H1 (cell line): ENCODE data around the gene PLEKHN1. TPM values are rescaled to one million over a fixed set of nuclear protein-coding genes. Genes with fewer than 3 reads are reported as not detected.

Source experiments
- CTCF ChIA-PET: fragments of 300-600 bp; sonication (Branson Sonifier 250); formaldehyde crosslinking; loops from one replicate; lab custom pipeline; 2021; ENCODE audit not compliant: partially characterized antibody; lab: Charles Lee
- POLR2A ChIA-PET: fragments of 300-600 bp; sonication (Branson Sonifier 250); formaldehyde crosslinking; loops from one replicate; lab custom pipeline; 2021; ENCODE audit warnings: inconsistent platforms; ENCODE audit not compliant: partially characterized antibody; lab: Charles Lee
- DNase-seq, 2 experiments: peaks; one replicate each; pipeline versions ENCODE4 v3.0.0 to v3.0.0-alpha.2; 2010 to 2022; ENCODE audit warnings: low spot score in 2 of 2, low read depth in 1 of 2, mixed read lengths in 1 of 2
- FAIRE-seq: peaks from 2 replicates; lab custom pipeline; 2011; peaks lifted over from hg19 to GRCh38; lab: Jason Lieb, UNC
- H2AFZ ChIP-seq: 2 replicates; pipeline ENCODE4 v1.8.1; 2012; ENCODE audit warnings: low read length, inconsistent platforms
- H2AK5ac ChIP-seq: 2 replicates; pipeline ENCODE4 v1.6.1; 2013; ENCODE audit warnings: low read depth, low read length
- H2BK120ac ChIP-seq: replicated peaks from 2 replicates; pipeline ENCODE3; 2013; ENCODE audit warnings: low read depth, low read length, inconsistent platforms
- H2BK12ac ChIP-seq: 2 replicates; pipeline ENCODE4 v1.6.1; 2013; ENCODE audit warnings: low read depth, low read length
- H2BK15ac ChIP-seq: 2 replicates; pipeline ENCODE4 v1.6.1; 2013; ENCODE audit warnings: low read length
- H2BK20ac ChIP-seq: 2 replicates; pipeline ENCODE4 v1.6.1; 2013; ENCODE audit warnings: low read length
- H2BK5ac ChIP-seq: 2 replicates; pipeline ENCODE4 v1.6.1; 2013; ENCODE audit warnings: low read depth, low read length
- H3K14ac ChIP-seq: 2 replicates; pipeline ENCODE4 v1.6.1; 2013; ENCODE audit warnings: inconsistent platforms; ENCODE audit not compliant: insufficient read length
- H3K18ac ChIP-seq: 2 replicates; pipeline ENCODE4 v1.6.1; 2013; ENCODE audit warnings: low read length; ENCODE audit errors: extremely low read depth
- H3K23ac ChIP-seq: 2 replicates; pipeline ENCODE4 v1.6.1; 2013; ENCODE audit warnings: inconsistent platforms; ENCODE audit not compliant: insufficient read length
- H3K23me2 ChIP-seq: 2 replicates; pipeline ENCODE4 v1.6.1; 2013; ENCODE audit warnings: low read depth, low read length
- H3K27ac ChIP-seq: 2 replicates; pipeline ENCODE4 v1.6.1; 2011; ENCODE audit warnings: low read depth, low read length, inconsistent platforms
- H3K27me3 ChIP-seq, 4 experiments: replicated peaks in 1 of 4; 1 replicate in 1 of 4; 2 replicates in 3 of 4; pipeline versions ENCODE4 v1.6.1 to v1.8.1; 2011 to 2013; ENCODE audit warnings: low read length in 3 of 4, mild to moderate bottlenecking in 3 of 4, inconsistent platforms in 2 of 4, mixed read lengths in 2 of 4, moderate library complexity in 1 of 4; ENCODE audit not compliant: control insufficient read depth in 3 of 4, insufficient read depth in 3 of 4; ENCODE audit errors: extremely low read depth in 1 of 4
- H3K36me3 ChIP-seq, 4 experiments: 2 replicates each; pipeline versions ENCODE4 v1.6.1 to v1.8.1; 2011 to 2013; ENCODE audit warnings: mild to moderate bottlenecking in 4 of 4, low read length in 3 of 4, moderate library complexity in 2 of 4, control low read depth in 1 of 4, inconsistent platforms in 1 of 4; ENCODE audit not compliant: insufficient read depth in 4 of 4, control insufficient read depth in 2 of 4
- H3K4ac ChIP-seq: replicated peaks from 2 replicates; pipeline ENCODE3; 2013; ENCODE audit warnings: low read length, low read depth, mixed read lengths, inconsistent platforms; ENCODE audit not compliant: insufficient read length
- H3K4me1 ChIP-seq, 4 experiments: replicated peaks in 1 of 4; 1 replicate in 1 of 4; 2 replicates in 3 of 4; pipeline versions ENCODE4 v1.6.1 to v1.8.1; 2011 to 2013; ENCODE audit warnings: low read length in 3 of 4, inconsistent platforms in 2 of 4, mixed read lengths in 1 of 4; ENCODE audit not compliant: insufficient read depth in 4 of 4, control insufficient read depth in 3 of 4
- H3K4me2 ChIP-seq, 2 experiments: 2 replicates each; pipeline versions ENCODE4 v1.6.1 to v1.8.1; 2011 to 2013; ENCODE audit warnings: low read depth in 2 of 2, low read length in 2 of 2, control low read depth in 1 of 2, inconsistent platforms in 1 of 2, mild to moderate bottlenecking in 1 of 2; ENCODE audit not compliant: insufficient read depth in 1 of 2
- H3K4me3 ChIP-seq, 4 experiments: fragments of 200-600, 300-600 bp in 1 of 4; sonication (generic), shearing (Covaris generic), sonication (Bioruptor Twin) in 1 of 4; 2 replicates each; pipeline versions ENCODE4 v1.5.1 to v1.8.1; 2011 to 2016; ENCODE audit warnings: low read length in 4 of 4, low read depth in 3 of 4, control low read depth in 2 of 4, inconsistent platforms in 2 of 4, mild to moderate bottlenecking in 2 of 4, mixed read lengths in 1 of 4, moderate library complexity in 1 of 4; ENCODE audit not compliant: insufficient read depth in 2 of 4; ENCODE audit errors: extremely low read depth in 1 of 4
- H3K56ac ChIP-seq: replicated peaks from 2 replicates; pipeline ENCODE3; 2013; ENCODE audit warnings: low read depth, mild to moderate bottlenecking, mixed read lengths, low read length, inconsistent platforms; ENCODE audit not compliant: insufficient read length
- H3K79me1 ChIP-seq: 2 replicates; pipeline ENCODE4 v1.6.1; 2013; ENCODE audit warnings: low read depth, low read length, control low read depth
- H3K79me2 ChIP-seq, 2 experiments: 2 replicates each; pipeline versions ENCODE4 v1.6.1 to v1.8.1; 2012 to 2013; ENCODE audit warnings: low read length in 2 of 2, mild to moderate bottlenecking in 2 of 2, inconsistent platforms in 1 of 2; ENCODE audit not compliant: insufficient read depth in 2 of 2, control insufficient read depth in 1 of 2
- H3K9ac ChIP-seq, 4 experiments: replicated peaks in 1 of 4; 1 replicate in 1 of 4; 2 replicates in 3 of 4; pipeline versions ENCODE4 v1.6.1 to v1.8.1; 2011 to 2013; ENCODE audit warnings: low read depth in 3 of 4, low read length in 3 of 4, control low read depth in 2 of 4, mild to moderate bottlenecking in 2 of 4, moderate library complexity in 2 of 4, inconsistent platforms in 1 of 4; ENCODE audit errors: extremely low read depth in 1 of 4
- H3K9me3 ChIP-seq, 2 experiments: 2 replicates each; pipeline versions ENCODE4 v1.6.1 to v1.8.1; 2012 to 2013; ENCODE audit warnings: mild to moderate bottlenecking in 2 of 2, moderate library complexity in 2 of 2, control low read depth in 1 of 2, inconsistent platforms in 1 of 2, low read depth in 1 of 2, low read length in 1 of 2, mixed read lengths in 1 of 2; ENCODE audit not compliant: insufficient read depth in 2 of 2
- H4K20me1 ChIP-seq, 2 experiments: replicated peaks in 1 of 2; 2 replicates each; pipeline versions ENCODE3 to v1.8.1; 2011 to 2013; ENCODE audit warnings: inconsistent platforms in 2 of 2, low read length in 2 of 2, mild to moderate bottlenecking in 1 of 2; ENCODE audit not compliant: insufficient read depth in 2 of 2, control insufficient read depth in 1 of 2
- H4K5ac ChIP-seq: 2 replicates; pipeline ENCODE4 v1.6.1; 2013; ENCODE audit warnings: low read length, low read depth, mixed read lengths, inconsistent platforms; ENCODE audit not compliant: insufficient read length
- H4K8ac ChIP-seq: 2 replicates; pipeline ENCODE4 v1.8.0; 2013; ENCODE audit warnings: mild to moderate bottlenecking, moderate library complexity, low read length, inconsistent platforms; ENCODE audit not compliant: insufficient read depth; ENCODE audit errors: extremely low read depth
- H4K91ac ChIP-seq: replicated peaks from 2 replicates; pipeline ENCODE3; 2013; ENCODE audit warnings: low read length, mixed read lengths, inconsistent platforms; ENCODE audit not compliant: insufficient read length
- ATF2 ChIP-seq: IDR thresholded peaks from 2 replicates; pipeline ENCODE4 v1.6.1; 2012; ENCODE audit warnings: low read length, inconsistent platforms
- CTCF ChIP-seq, 3 experiments: IDR thresholded peaks; 1 replicate in 2 of 3; 2 replicates in 1 of 3; pipeline versions ENCODE4 v1.5.1 to v1.6.1; 2011; ENCODE audit warnings: low read length in 3 of 3, mild to moderate bottlenecking in 3 of 3, inconsistent platforms in 2 of 3, low read depth in 1 of 3, moderate library complexity in 1 of 3; ENCODE audit not compliant: insufficient read depth in 1 of 3; ENCODE audit errors: control extremely low read depth in 1 of 3
- EGR1 ChIP-seq: IDR thresholded peaks from 2 replicates; pipeline ENCODE4 v1.6.1; 2011; ENCODE audit warnings: low read depth, low read length, borderline replicate concordance
- EZH2 ChIP-seq: fragments of 200-600 bp; sonication (generic); IDR thresholded peaks from 2 replicates; pipeline ENCODE4 v1.7.1; 2012; ENCODE audit warnings: low read depth, mild to moderate bottlenecking, moderate library complexity, low read length, inconsistent platforms; ENCODE audit not compliant: severe bottlenecking
- RBBP5 ChIP-seq: IDR thresholded peaks from 2 replicates; pipeline ENCODE4 v1.7.1; 2012; ENCODE audit warnings: low read depth, mild to moderate bottlenecking, inconsistent platforms, low read length, moderate library complexity, borderline replicate concordance
- WGBS, 2 experiments: shearing (Covaris generic) in 1 of 2; methylation state at CpG; one replicate each; pipeline versions ENCODE4 v1.1.6 to v1.1.7; 2013 to 2015; ENCODE audit warnings: low lambda C conversion rate in 2 of 2, mixed read lengths in 2 of 2, inconsistent platforms in 1 of 2, low coverage in 1 of 2, missing lambda C conversion rate in 1 of 2; ENCODE audit not compliant: insufficient replicate concordance in 2 of 2, insufficient coverage in 1 of 2, insufficient read length in 1 of 2; ENCODE audit errors: extremely low coverage in 1 of 2, missing lambda C conversion rate in 1 of 2; 5-methylcytosine and 5-hydroxymethylcytosine counted together
- polyA plus RNA-seq, 7 experiments: library from polyadenylated mRNA; depleted of rRNA in 3 of 7; stranded (reverse) in 5 of 7; unstranded in 2 of 7; fragments of >200 nt in 5 of 7; fragments of 200-250 nt in 2 of 7; gene quantifications; 1 replicate in 5 of 7; 2 replicates in 1 of 7; 4 replicates in 1 of 7; pipeline versions ENCODE4 v1.2.1 to v1.2.3, GENCODE V29; 2011 to 2013; ENCODE audit warnings: missing spikeins in 2 of 7, mixed read lengths in 2 of 7
- total RNA-seq: library from RNA; stranded (reverse); fragmentation: NEBNext Ultra II Directional; extraction: Animal tissue kit (Norgen Biotek cat#: 25700); gene quantifications from 2 replicates; pipeline ENCODE4 v1.2.1, GENCODE V29; 2021

The PLEKHN1 gene
- total and polyA plus RNA-seq, 2 of the 8 experiments (the other 6 are each of a cell fraction or from before 2014, with no cell fraction given): 0.39 to 1.5 TPM

DNA sequence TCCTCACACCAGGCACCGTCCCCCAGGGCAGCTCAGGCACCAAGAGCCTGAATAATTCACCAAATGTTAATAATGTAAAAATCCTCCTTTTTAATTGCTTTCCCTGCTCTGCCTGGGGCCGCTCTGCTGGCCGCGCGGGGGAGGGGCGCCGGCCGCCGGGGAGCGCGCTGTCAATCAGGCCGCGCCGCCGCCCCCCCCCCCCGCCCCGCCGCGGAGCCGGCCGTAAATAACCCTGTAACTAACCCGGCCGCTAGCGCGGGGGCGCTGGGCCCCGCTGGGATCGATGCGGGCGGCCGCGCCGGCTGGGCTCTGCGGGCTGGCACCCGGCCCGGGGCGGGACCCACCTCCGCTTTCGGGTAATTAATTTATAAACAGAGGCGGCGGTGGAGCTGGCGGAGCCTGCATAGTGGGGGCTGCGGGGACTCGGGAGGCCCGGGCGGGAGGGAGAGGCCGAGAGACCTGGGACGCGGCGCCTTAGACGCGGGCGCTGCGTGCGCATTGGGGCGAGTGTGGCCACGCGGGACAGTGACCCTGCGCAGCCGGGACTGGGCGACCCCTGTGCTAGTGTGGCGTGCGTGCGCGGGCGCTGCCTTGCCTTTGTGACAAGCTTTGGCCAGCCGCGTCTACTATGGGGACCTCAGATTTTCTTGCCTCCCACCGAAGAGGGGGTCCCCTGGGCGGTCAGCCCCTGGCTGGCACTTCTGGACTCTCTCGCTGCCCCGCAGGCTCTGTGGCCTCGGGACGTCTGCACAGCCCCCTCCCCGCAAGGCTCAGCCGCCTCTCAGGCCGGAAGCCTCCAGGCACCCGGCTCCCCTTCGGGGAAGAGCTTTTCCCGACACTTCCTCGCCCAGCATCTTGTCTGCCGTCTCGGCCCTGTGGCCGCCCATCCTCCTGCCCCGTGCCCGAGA is 25.9 kb upstream of the PLEKHN1 start:
- peaks cover 13 to 35% of the 10 kb centered on the region in 2 experiments for H4K20me1 ChIP-seq
- peaks cover 0 to 6% (median 3%) of the 10 kb centered on the region in 4 experiments; a peak in 2 of 8 replicates for H3K36me3 ChIP-seq
- ChIA-PET POLR2A (interaction anchor here (0.6 to 9.5 kb wide), 14 partner anchors 8 to 119 kb away, joined by 3 to 65 read pairs (median 4); partner anchors contain the start of genes NOC2L and SAMD11), CTCF (interaction anchor here (1.1 to 5.3 kb wide), 10 partner anchors 10 to 219 kb away, joined by 3 to 45 read pairs (median 9); partner anchors contain the start of gene NOC2L)
- no peak overlapping the region for H4K5ac ChIP-seq
- H3K4me2 ChIP-seq: peak overlapping the region; percentile 71 to 83
- peak overlapping the region; percentile 39; the same call in 1 of the 2 replicates for H2BK12ac ChIP-seq
- no peak overlapping the region for H3K27ac ChIP-seq
- peaks cover 7% of the 10 kb centered on the region; the same call in 1 of the 2 replicates for H3K23me2 ChIP-seq
- H4K91ac ChIP-seq: no peak overlapping the region
- peaks cover 70 to 80% (median 78%) of the 10 kb centered on the region in 4 experiments for H3K27me3 ChIP-seq
- H3K9ac ChIP-seq: no peak overlapping the region
- no peaks in the 10 kb centered on the region for H3K79me2 ChIP-seq
- no peak overlapping the region for H2AFZ ChIP-seq
- H3K9me3 ChIP-seq: no peaks in the 10 kb centered on the region
- DNase-seq (no peak), FAIRE-seq (no peak)
- H2BK15ac ChIP-seq: no peak overlapping the region
- H3K4me3 ChIP-seq: peak overlapping the region; percentile 9 to 59 (median 16); a peak in 6 of 8 replicates
- peaks cover 3 to 42% (median 26%) of the 10 kb centered on the region in 4 experiments for H3K4me1 ChIP-seq
- no peak overlapping the region for H3K23ac ChIP-seq
- H2AK5ac ChIP-seq: no peak overlapping the region
- no peak overlapping the region for H3K14ac ChIP-seq
- no peaks in the 10 kb centered on the region for H3K79me1 ChIP-seq
- no peak overlapping the region for H4K8ac ChIP-seq
- no peak overlapping the region for H2BK120ac ChIP-seq
- no peak overlapping the region for H3K4ac ChIP-seq
- H3K18ac ChIP-seq: no peak overlapping the region; the same call in 1 of the 2 replicates
- WGBS, 2 experiments: 4% methylated on average over 45 of the region's 86 CpGs; no CpG with 5 or more reads in 1 of the 2 experiments
- H3K56ac ChIP-seq: no peak overlapping the region
- no peak overlapping the region; the same call in 1 of the 2 replicates for H2BK5ac ChIP-seq
- H2BK20ac ChIP-seq: no peak overlapping the region
- TF ChIP-seq RBBP5 (0 out of 2 replicates have a peak, but pooled peaks have one; percentile 32), CTCF (IDR thresholded peaks at IDR 0.05; ENCODE audit: control extremely low read depth in 1 of 3, insufficient read depth in 1 of 3, low read depth in 1 of 3, low read length in 3 of 3) (no peak), EZH2 (peak; percentile 95), ATF2 (no peak), EGR1 (0 out of 2 replicates have a peak, but pooled peaks have one; percentile 7)
